ENCODE measurements around the gene SCFD2.

The SCFD2 gene

GRCh38 chr4:53205970-53206369, 159.9 kb downstream of the SCFD2 start:
- no peak for TF ChIP-seq CTCF (IDR thresholded peaks at IDR 0.05; ENCODE audit: extremely low read depth, missing control alignments)
- no peak for DNase-seq (ENCODE audit: low spot score)

- TF ChIP-seq CTCF (IDR thresholded peaks at IDR 0.05; ENCODE audit: extremely low read depth, missing control alignments) = no peak
- DNase-seq (ENCODE audit: low spot score) = no peak
Observed at GRCh38 chr4:53199356-53199755, 166.5 kb downstream of the SCFD2 start.

GRCh38 chr4:53197772-53198142, 168.1 kb downstream of the SCFD2 start:
- no peak for DNase-seq (ENCODE audit: low spot score)

GRCh38 chr4:53196882-53197771, 168.7 kb downstream of the SCFD2 start:
- DNase-seq (ENCODE audit: low spot score) = peak; percentile 32
- TF ChIP-seq CTCF (IDR thresholded peaks at IDR 0.05; ENCODE audit: extremely low read depth, missing control alignments) = peak; percentile 15

More at GRCh38 chr4:53197772-53198142, 168.1 kb downstream of the SCFD2 start:
- no peak for TF ChIP-seq CTCF (IDR thresholded peaks at IDR 0.05; ENCODE audit: extremely low read depth, missing control alignments)

- no peak for TF ChIP-seq CTCF (IDR thresholded peaks at IDR 0.05; ENCODE audit: extremely low read depth, missing control alignments)
- DNase-seq (ENCODE audit: low spot score) = no peak
Observed at GRCh38 chr4:53195815-53196661, 169.8 kb downstream of the SCFD2 start.

GRCh38 chr4:53194727-53195126, 171.1 kb downstream of the SCFD2 start:
- no peak for TF ChIP-seq CTCF (IDR thresholded peaks at IDR 0.05; ENCODE audit: extremely low read depth, missing control alignments)
- DNase-seq (ENCODE audit: low spot score) = no peak

- no peak for TF ChIP-seq CTCF (IDR thresholded peaks at IDR 0.05; ENCODE audit: extremely low read depth, missing control alignments)
- DNase-seq (ENCODE audit: low spot score) = no peak
Observed at GRCh38 chr4:53193111-53193510, 172.8 kb downstream of the SCFD2 start.
